RWPE1 (cell line): ENCODE data around the gene TRIM23.

Experiments
- CTCF ChIA-PET: fragments of 350-600 bp; sonication (Branson Sonifier 250); formaldehyde crosslinking; extraction: SDS; loops from one replicate; lab custom pipeline; 2021; lab: Yijun Ruan, JAX
- POLR2A ChIA-PET: fragments of 400-600 bp; formaldehyde crosslinking; extraction: SDS; loops from one replicate; lab custom pipeline; 2020; ENCODE audit warnings: antibody characterized with exemption; ENCODE audit not compliant: low non-redundant PET; lab: Yijun Ruan, JAX
- DNase-seq: peaks from one replicate; pipeline ENCODE4 v3.0.0; 2012; ENCODE audit warnings: low spot score
- H3K27ac ChIP-seq: fragments of 450-650 bp; 2 replicates; pipeline ENCODE4 v1.5.1; 2017
- CTCF ChIP-seq: fragments of 450-650 bp; conservative IDR thresholded peaks from 2 replicates; pipeline ENCODE4 v1.5.1; 2017; ENCODE audit warnings: low read depth, mild to moderate bottlenecking

The TRIM23 gene

DNA sequence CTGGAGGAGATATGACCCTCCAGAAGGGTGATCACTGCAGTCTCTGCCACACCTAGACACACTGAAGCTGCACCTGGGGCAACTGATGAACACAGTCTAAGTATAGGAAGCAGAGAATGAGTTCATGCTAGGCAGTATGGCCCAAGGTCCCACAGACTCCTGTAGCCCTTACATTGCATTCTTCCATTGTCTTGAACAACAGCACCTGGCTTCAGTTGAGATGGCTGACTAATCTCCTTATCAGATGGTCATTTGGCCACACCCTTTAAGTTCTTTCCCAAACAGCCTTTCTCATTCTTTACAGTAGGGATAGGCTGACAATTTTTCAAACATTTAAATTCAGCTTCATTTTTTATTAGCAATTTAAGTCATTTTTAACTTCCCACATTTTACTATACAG lies 84.3 kb downstream of the TRIM23 start:
- ChIA-PET CTCF (no interaction called here), POLR2A (no interaction called here)
- DNase-seq: no peak
- H3K27ac ChIP-seq: no peak overlapping the region
- TF ChIP-seq CTCF: no peak
